ENCODE measurements around the gene TMEM163. TPM values are rescaled to one million over a fixed set of nuclear protein-coding genes. Genes with fewer than 3 reads are reported as not detected.

Gene TMEM163
- polyA plus RNA-seq, 3 donors = 0.01 TPM; not detected in 2

GRCh38 chr2:134662751-134663150, 56.0 kb downstream of the TMEM163 start:
- Mint-ChIP-seq H3K9me3 (peaks cover 0 to 3% (median 0%) of the 10 kb centered on the region in 7 donors), H3K4me1 (no peaks in the 10 kb centered on the region), H3K27ac (no peak overlapping the region), H3K36me3 (no peaks in the 10 kb centered on the region), H3K4me3 (no peak overlapping the region), H3K27me3 (ENCODE audit: low read depth in 3 of 3) (peaks cover 2 to 5% (median 3%) of the 10 kb centered on the region in 3 donors)
- Histone ChIP-seq H3K36me3 (replicated peaks in 1 of 2; ENCODE audit: control insufficient read depth in 1 of 2, insufficient read depth in 2 of 2, low read length in 2 of 2) (no peaks in the 10 kb centered on the region), H4K20me1 (ENCODE audit: insufficient read depth, low read length) (no peaks in the 10 kb centered on the region), H3K27me3 (ENCODE audit: control insufficient read depth in 2 of 2, insufficient read depth in 2 of 2, low read length in 2 of 2) (no peaks in the 10 kb centered on the region), H3K4me3 (replicated peaks in 1 of 3; ENCODE audit: low read depth in 2 of 3, low read length in 3 of 3) (no peak overlapping the region), H3K79me2 (ENCODE audit: insufficient read depth, low read length) (no peaks in the 10 kb centered on the region), H3K27ac (ENCODE audit: low read depth in 1 of 2, low read length in 2 of 2) (no peak overlapping the region), H3K9ac (ENCODE audit: insufficient read depth, low read length, poor library complexity, severe bottlenecking) (no peak overlapping the region), H3K4me2 (replicated peaks; ENCODE audit: extremely low read depth, low read length, poor library complexity, severe bottlenecking) (no peak overlapping the region), H3K4me1 (ENCODE audit: control insufficient read depth in 1 of 2, insufficient read depth in 2 of 2, low read length in 2 of 2) (no peaks in the 10 kb centered on the region), H2AFZ (ENCODE audit: insufficient read depth, low read depth, low read length, poor library complexity, severe bottlenecking) (no peak overlapping the region), H3K9me3 (replicated peaks in 1 of 2; ENCODE audit: control insufficient read depth in 1 of 2, insufficient read depth in 1 of 2, low read length in 2 of 2) (no peaks in the 10 kb centered on the region)
- WGBS (ENCODE audit: insufficient coverage) = no CpG with 5 or more reads among the region's 1 CpG
- intact Hi-C loops (cut with micrococcal nuclease) = no loop called here
- DNase-seq = no peak
- TF ChIP-seq, protein P1, sequence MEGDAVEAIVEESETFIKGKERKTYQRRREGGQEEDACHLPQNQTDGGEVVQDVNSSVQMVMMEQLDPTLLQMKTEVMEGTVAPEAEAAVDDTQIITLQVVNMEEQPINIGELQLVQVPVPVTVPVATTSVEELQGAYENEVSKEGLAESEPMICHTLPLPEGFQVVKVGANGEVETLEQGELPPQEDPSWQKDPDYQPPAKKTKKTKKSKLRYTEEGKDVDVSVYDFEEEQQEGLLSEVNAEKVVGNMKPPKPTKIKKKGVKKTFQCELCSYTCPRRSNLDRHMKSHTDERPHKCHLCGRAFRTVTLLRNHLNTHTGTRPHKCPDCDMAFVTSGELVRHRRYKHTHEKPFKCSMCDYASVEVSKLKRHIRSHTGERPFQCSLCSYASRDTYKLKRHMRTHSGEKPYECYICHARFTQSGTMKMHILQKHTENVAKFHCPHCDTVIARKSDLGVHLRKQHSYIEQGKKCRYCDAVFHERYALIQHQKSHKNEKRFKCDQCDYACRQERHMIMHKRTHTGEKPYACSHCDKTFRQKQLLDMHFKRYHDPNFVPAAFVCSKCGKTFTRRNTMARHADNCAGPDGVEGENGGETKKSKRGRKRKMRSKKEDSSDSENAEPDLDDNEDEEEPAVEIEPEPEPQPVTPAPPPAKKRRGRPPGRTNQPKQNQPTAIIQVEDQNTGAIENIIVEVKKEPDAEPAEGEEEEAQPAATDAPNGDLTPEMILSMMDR (IDR thresholded peaks at IDR 0.05) = no peak

GRCh38 chr2:134660626-134661402, 58.0 kb downstream of the TMEM163 start:
- DNase-seq = no peak
- H3K9me3 ChIP-seq (replicated peaks in 1 of 2; ENCODE audit: control insufficient read depth in 1 of 2, insufficient read depth in 1 of 2, low read length in 2 of 2) = no peaks in the 10 kb centered on the region
- H3K27me3 Mint-ChIP-seq (ENCODE audit: low read depth in 3 of 3) = peaks cover 2 to 5% (median 2%) of the 10 kb centered on the region in 3 donors
- H3K9me3 Mint-ChIP-seq = peaks cover 0 to 3% (median 0%) of the 10 kb centered on the region in 7 donors
- no peaks in the 10 kb centered on the region for H4K20me1 ChIP-seq (ENCODE audit: insufficient read depth, low read length)
- no peak overlapping the region for H3K27ac ChIP-seq (ENCODE audit: low read depth in 1 of 2, low read length in 2 of 2)
- H3K27ac Mint-ChIP-seq = no peak overlapping the region
- H3K4me1 ChIP-seq (ENCODE audit: control insufficient read depth in 1 of 2, insufficient read depth in 2 of 2, low read length in 2 of 2) = no peaks in the 10 kb centered on the region
- intact Hi-C loops (cut with micrococcal nuclease) = no loop called here
- 94% methylated on average over 3 of the region's 7 CpGs for WGBS (ENCODE audit: insufficient coverage)
- H3K4me1 Mint-ChIP-seq = no peaks in the 10 kb centered on the region
- TF ChIP-seq, protein P1 (IDR thresholded peaks at IDR 0.05) = no peak
- no peak overlapping the region for H3K9ac ChIP-seq (ENCODE audit: insufficient read depth, low read length, poor library complexity, severe bottlenecking)
- no peaks in the 10 kb centered on the region for H3K79me2 ChIP-seq (ENCODE audit: insufficient read depth, low read length)
- no peaks in the 10 kb centered on the region for H3K36me3 ChIP-seq (replicated peaks in 1 of 2; ENCODE audit: control insufficient read depth in 1 of 2, insufficient read depth in 2 of 2, low read length in 2 of 2)
- no peaks in the 10 kb centered on the region for H3K27me3 ChIP-seq (ENCODE audit: control insufficient read depth in 2 of 2, insufficient read depth in 2 of 2, low read length in 2 of 2)
- no peak overlapping the region for H3K4me3 ChIP-seq (replicated peaks in 1 of 3; ENCODE audit: low read depth in 2 of 3, low read length in 3 of 3)
- no peak overlapping the region for H3K4me2 ChIP-seq (replicated peaks; ENCODE audit: extremely low read depth, low read length, poor library complexity, severe bottlenecking)
- H3K36me3 Mint-ChIP-seq = no peaks in the 10 kb centered on the region
- H3K4me3 Mint-ChIP-seq = no peak overlapping the region
- no peak overlapping the region for H2AFZ ChIP-seq (ENCODE audit: insufficient read depth, low read depth, low read length, poor library complexity, severe bottlenecking)
